ENCODE data around the gene JAK3.

The JAK3 gene

GRCh38 chr19:17865364-17866311 lies 17.9 kb upstream of the JAK3 start:
- peak; percentile 54 for DNase-seq (ENCODE audit: low spot score)

GRCh38 chr19:17863520-17864182 lies 15.9 kb upstream of the JAK3 start:
- DNase-seq (ENCODE audit: low spot score): no peak

GRCh38 chr19:17862711-17863519 lies 15.1 kb upstream of the JAK3 start:
- no peak for DNase-seq (ENCODE audit: low spot score)

GRCh38 chr19:17861542-17862402 lies 14.0 kb upstream of the JAK3 start:
- DNase-seq (ENCODE audit: low spot score): no peak

- no peak for DNase-seq (ENCODE audit: low spot score)
Observed at GRCh38 chr19:17860993-17861360, 13.2 kb upstream of the JAK3 start.

GRCh38 chr19:17860331-17860992 lies 12.7 kb upstream of the JAK3 start:
- no peak for DNase-seq (ENCODE audit: low spot score)

- peak; percentile 100 for DNase-seq (ENCODE audit: low spot score)
Observed at GRCh38 chr19:17859533-17860330, 11.9 kb upstream of the JAK3 start, which contains the start of gene RPL18A. RPL18A (plus strand) TSS chr19:17859910; CDS start chr19:17859957, 47 bp downstream.

GRCh38 chr19:17855280-17856152 lies 7.7 kb upstream of the JAK3 start:
- DNase-seq (ENCODE audit: low spot score): peak; percentile 76

- no peak for DNase-seq (ENCODE audit: low spot score)
Observed at GRCh38 chr19:17854061-17854460, 6.3 kb upstream of the JAK3 start.

- no peak for DNase-seq (ENCODE audit: low spot score)
Observed at GRCh38 chr19:17848595-17849292, 962 bp upstream of the JAK3 start.

- DNase-seq (ENCODE audit: low spot score): no peak
Observed at GRCh38 chr19:17846146-17846545, 1.6 kb downstream of the JAK3 start.

- no peak for DNase-seq (ENCODE audit: low spot score)
Observed at GRCh38 chr19:17843908-17844490, 3.8 kb downstream of the JAK3 start.

- DNase-seq (ENCODE audit: low spot score): no peak
Observed at GRCh38 chr19:17843292-17843827, 4.4 kb downstream of the JAK3 start.

- DNase-seq (ENCODE audit: low spot score): no peak
Observed at GRCh38 chr19:17842663-17843291, 5.0 kb downstream of the JAK3 start.

GRCh38 chr19:17841810-17842662 lies 5.7 kb downstream of the JAK3 start:
- DNase-seq (ENCODE audit: low spot score): peak; percentile 78

- peak; percentile 7 for DNase-seq (ENCODE audit: low spot score)
Observed at GRCh38 chr19:17841371-17841809, 6.4 kb downstream of the JAK3 start.

All from kidney tubule cell (primary cell).